ENCODE measurements around the gene PPP1R15A. TPM values are rescaled to one million over a fixed set of nuclear protein-coding genes. Genes with fewer than 3 reads are reported as not detected.

Gene PPP1R15A
- total and polyA plus RNA-seq, 4 donors = 5.6 to 52.5 (median 11.3) TPM

- Histone ChIP-seq H3K27me3 (ENCODE audit: control insufficient read depth in 4 of 4, insufficient read depth in 4 of 4, low read length in 3 of 4) (no peaks in the 10 kb centered on the region), H3K9me3 (ENCODE audit: control insufficient read depth in 4 of 4, low read length in 3 of 4) (no peaks in the 10 kb centered on the region), H3K9ac (ENCODE audit: low read depth in 1 of 2, low read length in 2 of 2) (no peak overlapping the region), H3K4me1 (ENCODE audit: control insufficient read depth in 4 of 4, insufficient read depth in 4 of 4, low read length in 3 of 4) (peaks cover 5 to 25% (median 23%) of the 10 kb centered on the region in 4 donors), H3K36me3 (ENCODE audit: control insufficient read depth in 4 of 4, insufficient read depth in 3 of 4, low read depth in 1 of 4, low read length in 3 of 4) (peaks cover 0 to 10% (median 9%) of the 10 kb centered on the region in 4 donors), H3K27ac (ENCODE audit: low read depth in 1 of 2, low read length in 2 of 2) (no peak overlapping the region), H3K4me3 (ENCODE audit: low read depth in 1 of 3, low read length in 3 of 3) (no peak overlapping the region)
- no peak for DNase-seq (ENCODE audit: low spot score)
- TF ChIP-seq, protein P1, sequence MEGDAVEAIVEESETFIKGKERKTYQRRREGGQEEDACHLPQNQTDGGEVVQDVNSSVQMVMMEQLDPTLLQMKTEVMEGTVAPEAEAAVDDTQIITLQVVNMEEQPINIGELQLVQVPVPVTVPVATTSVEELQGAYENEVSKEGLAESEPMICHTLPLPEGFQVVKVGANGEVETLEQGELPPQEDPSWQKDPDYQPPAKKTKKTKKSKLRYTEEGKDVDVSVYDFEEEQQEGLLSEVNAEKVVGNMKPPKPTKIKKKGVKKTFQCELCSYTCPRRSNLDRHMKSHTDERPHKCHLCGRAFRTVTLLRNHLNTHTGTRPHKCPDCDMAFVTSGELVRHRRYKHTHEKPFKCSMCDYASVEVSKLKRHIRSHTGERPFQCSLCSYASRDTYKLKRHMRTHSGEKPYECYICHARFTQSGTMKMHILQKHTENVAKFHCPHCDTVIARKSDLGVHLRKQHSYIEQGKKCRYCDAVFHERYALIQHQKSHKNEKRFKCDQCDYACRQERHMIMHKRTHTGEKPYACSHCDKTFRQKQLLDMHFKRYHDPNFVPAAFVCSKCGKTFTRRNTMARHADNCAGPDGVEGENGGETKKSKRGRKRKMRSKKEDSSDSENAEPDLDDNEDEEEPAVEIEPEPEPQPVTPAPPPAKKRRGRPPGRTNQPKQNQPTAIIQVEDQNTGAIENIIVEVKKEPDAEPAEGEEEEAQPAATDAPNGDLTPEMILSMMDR (IDR thresholded peaks at IDR 0.05; ENCODE audit: low read depth, low read length, missing input control) = no peak
- no peak for TF ChIP-seq JUND (IDR thresholded peaks at IDR 0.05)
- TF ChIP-seq RAD21 (IDR thresholded peaks at IDR 0.05) = no peak
- no peak for TF ChIP-seq SP1 (IDR thresholded peaks at IDR 0.05)
- TF ChIP-seq YY1 (IDR thresholded peaks at IDR 0.05) = no peak
- TF ChIP-seq FOXA1 (IDR thresholded peaks at IDR 0.05) = no peak
- TF ChIP-seq, protein P2, sequence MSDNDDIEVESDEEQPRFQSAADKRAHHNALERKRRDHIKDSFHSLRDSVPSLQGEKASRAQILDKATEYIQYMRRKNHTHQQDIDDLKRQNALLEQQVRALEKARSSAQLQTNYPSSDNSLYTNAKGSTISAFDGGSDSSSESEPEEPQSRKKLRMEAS (IDR thresholded peaks at IDR 0.05) = no peak
- TF ChIP-seq NR2F2 (IDR thresholded peaks at IDR 0.05) = no peak
- TF ChIP-seq, protein P3, sequence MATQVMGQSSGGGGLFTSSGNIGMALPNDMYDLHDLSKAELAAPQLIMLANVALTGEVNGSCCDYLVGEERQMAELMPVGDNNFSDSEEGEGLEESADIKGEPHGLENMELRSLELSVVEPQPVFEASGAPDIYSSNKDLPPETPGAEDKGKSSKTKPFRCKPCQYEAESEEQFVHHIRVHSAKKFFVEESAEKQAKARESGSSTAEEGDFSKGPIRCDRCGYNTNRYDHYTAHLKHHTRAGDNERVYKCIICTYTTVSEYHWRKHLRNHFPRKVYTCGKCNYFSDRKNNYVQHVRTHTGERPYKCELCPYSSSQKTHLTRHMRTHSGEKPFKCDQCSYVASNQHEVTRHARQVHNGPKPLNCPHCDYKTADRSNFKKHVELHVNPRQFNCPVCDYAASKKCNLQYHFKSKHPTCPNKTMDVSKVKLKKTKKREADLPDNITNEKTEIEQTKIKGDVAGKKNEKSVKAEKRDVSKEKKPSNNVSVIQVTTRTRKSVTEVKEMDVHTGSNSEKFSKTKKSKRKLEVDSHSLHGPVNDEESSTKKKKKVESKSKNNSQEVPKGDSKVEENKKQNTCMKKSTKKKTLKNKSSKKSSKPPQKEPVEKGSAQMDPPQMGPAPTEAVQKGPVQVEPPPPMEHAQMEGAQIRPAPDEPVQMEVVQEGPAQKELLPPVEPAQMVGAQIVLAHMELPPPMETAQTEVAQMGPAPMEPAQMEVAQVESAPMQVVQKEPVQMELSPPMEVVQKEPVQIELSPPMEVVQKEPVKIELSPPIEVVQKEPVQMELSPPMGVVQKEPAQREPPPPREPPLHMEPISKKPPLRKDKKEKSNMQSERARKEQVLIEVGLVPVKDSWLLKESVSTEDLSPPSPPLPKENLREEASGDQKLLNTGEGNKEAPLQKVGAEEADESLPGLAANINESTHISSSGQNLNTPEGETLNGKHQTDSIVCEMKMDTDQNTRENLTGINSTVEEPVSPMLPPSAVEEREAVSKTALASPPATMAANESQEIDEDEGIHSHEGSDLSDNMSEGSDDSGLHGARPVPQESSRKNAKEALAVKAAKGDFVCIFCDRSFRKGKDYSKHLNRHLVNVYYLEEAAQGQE (IDR thresholded peaks at IDR 0.05) = no peak
- TF ChIP-seq HNF4A (conservative IDR thresholded peaks at IDR 0.05) = no peak
- TF ChIP-seq HNF4G (IDR thresholded peaks at IDR 0.05) = no peak
- TF ChIP-seq FOXA2 (IDR thresholded peaks at IDR 0.05) = no peak
- no peak for TF ChIP-seq EGR1 (IDR thresholded peaks at IDR 0.05; ENCODE audit: low read depth in 2 of 2)
- TF ChIP-seq ZBTB33 (IDR thresholded peaks at IDR 0.05) = no peak
- TF ChIP-seq GABPA (IDR thresholded peaks at IDR 0.05 in 1 of 2, conservative IDR thresholded peaks at IDR 0.05 in 1 of 2) = no peak
- no peak for TF ChIP-seq ATF3 (IDR thresholded peaks at IDR 0.05)
- 95% methylated on average over 9 of the region's 9 CpGs for WGBS
Measured at GRCh38 chr19:48870048-48870447, 2.2 kb upstream of the PPP1R15A start.

Data from liver (tissue), 9 donors.